GM12864 (cell line): Measurements from ENCODE around the gene CFAP74.
A peak's percentile ranks its signal among the peaks of the same experiment; 100 is the strongest.

Source experiments
- DNase-seq: peaks from one replicate; pipeline ENCODE4 v3.0.0-alpha.2; 2011; ENCODE audit warnings: low read depth
- H3K4me3 ChIP-seq: 2 replicates; pipeline ENCODE4 v1.5.1; 2011; ENCODE audit warnings: mild to moderate bottlenecking, low read depth, low read length, control low read depth
- TF ChIP-seq, protein P1 (sequence below): IDR thresholded peaks from 2 replicates; pipeline ENCODE4 v1.5.1; 2011; ENCODE audit warnings: low read depth, mild to moderate bottlenecking, moderate library complexity, low read length, control low read depth, inconsistent platforms; ENCODE audit errors: missing control alignments

Gene CFAP74

GRCh38 chr1:1948783-1949182, 54.8 kb downstream of the CFAP74 start:
- DNase-seq: no peak
- TF ChIP-seq, protein P1, sequence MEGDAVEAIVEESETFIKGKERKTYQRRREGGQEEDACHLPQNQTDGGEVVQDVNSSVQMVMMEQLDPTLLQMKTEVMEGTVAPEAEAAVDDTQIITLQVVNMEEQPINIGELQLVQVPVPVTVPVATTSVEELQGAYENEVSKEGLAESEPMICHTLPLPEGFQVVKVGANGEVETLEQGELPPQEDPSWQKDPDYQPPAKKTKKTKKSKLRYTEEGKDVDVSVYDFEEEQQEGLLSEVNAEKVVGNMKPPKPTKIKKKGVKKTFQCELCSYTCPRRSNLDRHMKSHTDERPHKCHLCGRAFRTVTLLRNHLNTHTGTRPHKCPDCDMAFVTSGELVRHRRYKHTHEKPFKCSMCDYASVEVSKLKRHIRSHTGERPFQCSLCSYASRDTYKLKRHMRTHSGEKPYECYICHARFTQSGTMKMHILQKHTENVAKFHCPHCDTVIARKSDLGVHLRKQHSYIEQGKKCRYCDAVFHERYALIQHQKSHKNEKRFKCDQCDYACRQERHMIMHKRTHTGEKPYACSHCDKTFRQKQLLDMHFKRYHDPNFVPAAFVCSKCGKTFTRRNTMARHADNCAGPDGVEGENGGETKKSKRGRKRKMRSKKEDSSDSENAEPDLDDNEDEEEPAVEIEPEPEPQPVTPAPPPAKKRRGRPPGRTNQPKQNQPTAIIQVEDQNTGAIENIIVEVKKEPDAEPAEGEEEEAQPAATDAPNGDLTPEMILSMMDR: no peak

DNA sequence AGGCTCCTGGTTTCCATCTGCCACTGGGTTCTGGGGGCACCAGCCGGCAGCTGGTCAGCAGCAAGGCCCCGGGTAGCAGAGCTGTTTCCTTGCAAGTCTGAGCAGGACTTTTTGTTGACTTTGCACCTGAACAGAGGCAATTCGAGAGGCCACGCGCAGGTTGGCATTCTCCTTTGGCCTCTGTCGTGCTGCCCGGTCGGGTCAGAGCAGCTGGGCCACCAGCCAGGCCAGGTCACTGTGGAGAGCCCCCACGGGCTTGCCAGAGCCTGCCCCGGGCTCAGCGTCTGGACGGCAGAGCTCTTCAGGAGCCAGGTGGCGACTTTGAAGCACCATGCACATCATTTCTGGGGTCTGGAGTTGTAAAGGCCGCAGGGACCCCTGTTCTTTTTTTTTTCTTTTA, 56.1 kb downstream of the CFAP74 start:
- DNase-seq: no peak
- TF ChIP-seq, protein P1: no peak
- no peak overlapping the region for H3K4me3 ChIP-seq

More at GRCh38 chr1:1948783-1949182, 54.8 kb downstream of the CFAP74 start:
- H3K4me3 ChIP-seq: no peak overlapping the region

- TF ChIP-seq, protein P1: no peak
- no peak overlapping the region for H3K4me3 ChIP-seq
- DNase-seq: no peak
These were observed 57.0 kb downstream of the CFAP74 start for GRCh38 chr1:1946540-1946939.

DNA sequence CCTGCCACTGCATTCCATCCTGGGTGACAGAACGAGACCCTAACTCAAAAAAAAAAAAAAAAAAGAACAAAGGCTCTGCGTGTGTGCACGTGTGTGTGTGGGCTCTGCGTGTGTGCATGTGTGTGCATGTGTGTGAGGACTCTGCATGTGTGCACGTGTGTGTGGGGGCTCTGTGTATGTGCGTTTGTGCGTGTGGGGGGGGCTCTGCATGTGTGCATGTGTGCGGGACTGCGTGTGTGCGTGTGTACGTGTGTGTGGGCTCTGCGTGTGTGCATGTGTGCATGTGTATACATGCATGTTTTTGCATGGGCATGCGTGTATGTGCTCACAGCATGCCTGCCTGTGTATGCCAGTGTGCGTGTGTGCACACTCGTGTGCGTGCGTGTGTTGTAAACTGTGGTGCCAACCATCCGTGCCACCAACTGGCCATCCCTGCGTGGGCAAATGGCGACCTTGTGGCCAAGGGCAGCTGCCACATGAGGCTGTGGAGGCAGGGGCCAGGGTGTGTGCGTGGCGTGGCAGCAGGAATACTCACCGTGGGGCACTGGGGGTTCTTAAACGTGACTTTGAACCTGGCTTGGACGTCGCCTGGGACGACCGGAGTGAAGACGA, 57.7 kb downstream of the CFAP74 start:
- DNase-seq: no peak
- TF ChIP-seq, protein P1: no peak
- no peak overlapping the region for H3K4me3 ChIP-seq

- TF ChIP-seq, protein P1: peak; percentile 82
- no peak overlapping the region for H3K4me3 ChIP-seq
- no peak for DNase-seq
These were observed 59.6 kb downstream of the CFAP74 start for GRCh38 chr1:1943834-1944570.

- no peak overlapping the region for H3K4me3 ChIP-seq
- TF ChIP-seq, protein P1: no peak
- DNase-seq: no peak
These were observed 60.6 kb downstream of the CFAP74 start for GRCh38 chr1:1942753-1943656.
